GM19372 (cell line): ENCODE results near the gene RGP1.

Experiments
- ATAC-seq: cut with Tn5 transposase; IDR thresholded peaks from one replicate; pipeline ENCODE4 v1.9.1; 2021; ENCODE audit warnings: mild to moderate bottlenecking, low read depth, moderate library complexity; ENCODE audit not compliant: unreplicated experiment

RGP1 gene

GRCh38 chr9:35740243-35740642 is 8.8 kb upstream of the RGP1 start:
- no peak for ATAC-seq

- ATAC-seq: no peak
Observed at GRCh38 chr9:35741740-35742139, 7.3 kb upstream of the RGP1 start.

GRCh38 chr9:35743452-35743851 is 5.6 kb upstream of the RGP1 start:
- ATAC-seq: no peak

GRCh38 chr9:35743880-35744518 is 5.1 kb upstream of the RGP1 start:
- no peak for ATAC-seq

GRCh38 chr9:35745569-35745968 is 3.5 kb upstream of the RGP1 start:
- ATAC-seq: no peak

GRCh38 chr9:35746583-35746982 is 2.5 kb upstream of the RGP1 start:
- ATAC-seq: no peak

- no peak for ATAC-seq
Observed at GRCh38 chr9:35748242-35748857, 737 bp upstream of the RGP1 start.

- peak; percentile 37 for ATAC-seq
Observed at GRCh38 chr9:35749515-35750255, 598 bp downstream of the RGP1 start.

- ATAC-seq: no peak
Observed at GRCh38 chr9:35750256-35750531, 1.1 kb downstream of the RGP1 start.

- no peak for ATAC-seq
Observed at GRCh38 chr9:35753466-35753865, 4.4 kb downstream of the RGP1 start.

GRCh38 chr9:35754264-35754663 is 5.2 kb downstream of the RGP1 start, which contains the start of gene MSMP:
MSMP (minus strand) TSS chr9:35754276; CDS start chr9:35754129, 147 bp downstream.
- ATAC-seq: no peak

- no peak for ATAC-seq
Observed at GRCh38 chr9:35755071-35755470, 6.0 kb downstream of the RGP1 start.

GRCh38 chr9:35756275-35757225 is 7.5 kb downstream of the RGP1 start:
- ATAC-seq: peak; percentile 67

- ATAC-seq: peak; percentile 37
Observed at GRCh38 chr9:35757226-35757891, 8.3 kb downstream of the RGP1 start.

GRCh38 chr9:35757892-35758275 is 8.8 kb downstream of the RGP1 start:
- no peak for ATAC-seq

- no peak for ATAC-seq
Observed at GRCh38 chr9:35758475-35759050, 9.5 kb downstream of the RGP1 start.

GRCh38 chr9:35759795-35760194 is 10.7 kb downstream of the RGP1 start:
- no peak for ATAC-seq

- ATAC-seq: no peak
Observed at GRCh38 chr9:35760651-35761050, 11.6 kb downstream of the RGP1 start.

GRCh38 chr9:35763181-35763580 is 14.1 kb downstream of the RGP1 start:
- ATAC-seq: no peak

GRCh38 chr9:35763803-35764202 is 14.7 kb downstream of the RGP1 start:
- ATAC-seq: no peak
